ENCODE results near the gene FAU. TPM values are rescaled to one million over a fixed set of nuclear protein-coding genes. Genes with fewer than 3 reads are reported as not detected.

FAU gene
- polyA plus RNA-seq, 1 donor from 2014 or later, result 1,422 TPM

DNA sequence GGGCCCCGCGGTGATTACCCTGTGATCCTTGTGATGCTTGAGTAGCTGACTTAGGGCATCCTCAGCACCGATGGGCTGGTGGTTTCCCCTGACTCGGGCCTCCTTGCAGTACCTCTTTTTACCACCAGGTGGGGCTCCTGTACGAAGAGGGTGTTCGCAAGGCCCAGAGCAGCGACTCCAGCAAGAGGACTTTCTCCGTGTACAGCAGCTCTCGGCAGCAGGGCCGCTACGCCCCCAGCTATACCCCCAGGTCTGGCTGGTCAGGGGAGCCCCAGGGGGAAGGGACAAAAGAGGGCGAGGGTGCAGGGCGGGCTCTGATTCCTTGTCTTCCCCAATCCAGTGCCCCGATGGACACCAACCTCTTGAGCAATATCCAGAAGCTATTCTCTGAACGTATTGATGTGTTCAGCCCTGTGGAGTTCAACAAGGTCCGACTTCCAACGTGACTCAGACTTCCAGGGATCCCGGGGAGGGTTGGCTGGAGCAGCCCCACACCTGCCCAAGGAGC, 11.5 kb downstream of the FAU start:
- peak overlapping the region; percentile 94 to 97 (median 94) for H3K27ac Mint-ChIP-seq
- no peaks in the 10 kb centered on the region for H3K9me3 Mint-ChIP-seq
- peaks cover 16 to 27% (median 21%) of the 10 kb centered on the region in 3 donors for H3K4me1 Mint-ChIP-seq
- H3K36me3 Mint-ChIP-seq, result peaks cover 3% of the 10 kb centered on the region
- no peaks in the 10 kb centered on the region for H3K27me3 Mint-ChIP-seq
- peak overlapping the region in 3 of 4 donors; percentile 60 to 86 (median 68) for H3K4me3 Mint-ChIP-seq

DNA sequence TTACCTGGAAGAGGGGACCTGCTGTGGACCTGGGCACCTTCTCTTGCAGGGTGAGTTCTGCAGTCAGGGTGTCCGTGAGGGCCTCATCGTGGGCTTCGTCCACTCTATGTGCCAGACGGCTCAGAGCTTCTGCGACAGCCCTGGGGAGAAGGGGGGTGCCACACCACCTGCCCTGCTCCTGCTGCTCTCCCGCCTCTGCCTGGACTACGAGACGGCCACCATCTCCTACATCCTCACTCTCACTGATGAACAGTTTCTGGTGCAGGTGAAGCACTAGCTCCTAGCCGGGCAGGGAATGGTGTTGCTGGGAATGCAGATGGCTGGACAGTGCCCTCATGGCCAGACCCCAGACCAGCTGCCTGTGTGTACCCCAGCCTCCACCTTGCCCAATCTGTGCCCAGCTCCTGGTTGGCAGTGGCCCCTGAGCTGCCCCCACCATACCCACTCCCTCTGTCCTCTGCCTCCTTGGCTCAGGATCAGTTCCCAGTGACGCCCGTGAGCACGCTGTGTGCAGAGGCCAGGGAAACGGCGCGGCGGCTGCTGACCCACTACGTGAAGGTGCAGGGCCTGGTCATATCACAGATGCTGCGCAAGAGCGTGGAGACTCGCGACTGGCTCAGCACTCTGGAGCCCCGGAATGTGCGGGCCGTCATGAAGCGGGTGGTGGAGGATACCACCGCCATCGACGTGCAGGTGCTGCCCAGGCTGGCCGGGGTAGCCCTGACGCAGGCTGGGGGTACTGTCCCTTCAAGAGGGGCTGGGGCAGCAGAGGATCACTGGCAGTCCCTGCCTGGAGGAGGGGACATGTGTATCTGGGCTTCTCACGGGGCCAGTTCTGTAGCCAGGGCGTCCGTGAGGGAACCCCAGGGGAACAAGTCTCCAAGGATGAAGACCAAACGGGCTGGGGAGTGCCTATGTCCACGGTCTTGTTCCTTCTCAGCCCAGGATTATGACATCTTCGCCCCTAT, 12.4 kb downstream of the FAU start:
- Mint-ChIP-seq H3K27ac (peak overlapping the region in 1 of 3 donors; percentile 97), H3K36me3 (peaks cover 3% of the 10 kb centered on the region), H3K4me1 (peaks cover 16 to 29% (median 21%) of the 10 kb centered on the region in 3 donors), H3K9me3 (no peaks in the 10 kb centered on the region), H3K27me3 (no peaks in the 10 kb centered on the region), H3K4me3 (peak overlapping the region in 1 of 4 donors; percentile 86)

DNA sequence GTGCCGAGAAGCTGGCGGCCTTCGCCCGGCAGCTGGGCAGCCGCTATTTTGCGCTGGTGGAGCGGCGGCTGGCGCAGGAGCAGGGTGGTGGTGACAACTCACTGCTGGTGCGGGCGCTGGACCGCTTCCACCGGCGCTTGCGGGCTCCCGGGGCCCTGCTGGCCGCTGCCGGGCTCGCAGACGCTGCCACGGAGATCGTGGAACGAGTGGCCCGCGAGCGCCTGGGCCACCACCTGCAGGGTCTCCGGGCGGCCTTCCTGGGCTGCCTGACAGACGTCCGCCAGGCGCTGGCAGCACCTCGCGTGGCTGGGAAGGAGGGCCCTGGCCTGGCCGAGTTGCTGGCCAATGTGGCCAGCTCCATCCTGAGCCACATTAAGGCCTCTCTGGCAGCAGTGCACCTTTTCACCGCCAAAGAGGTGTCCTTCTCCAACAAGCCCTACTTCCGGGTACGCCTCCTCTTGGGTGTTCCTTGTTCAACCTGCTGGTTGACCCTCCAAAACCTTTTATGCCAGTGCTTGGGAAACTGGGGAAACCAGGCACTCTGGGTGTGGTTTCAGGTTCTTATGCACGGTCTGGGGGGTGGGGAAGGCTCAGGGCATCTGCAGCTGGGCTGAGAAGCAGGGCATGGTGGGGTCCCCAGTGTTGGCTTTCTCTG, 13.3 kb downstream of the FAU start:
- H3K4me1 Mint-ChIP-seq, result peaks cover 17 to 28% (median 17%) of the 10 kb centered on the region in 3 donors
- no peaks in the 10 kb centered on the region for H3K9me3 Mint-ChIP-seq
- H3K36me3 Mint-ChIP-seq, result peaks cover 3% of the 10 kb centered on the region
- no peaks in the 10 kb centered on the region for H3K27me3 Mint-ChIP-seq
- H3K4me3 Mint-ChIP-seq, result no peak overlapping the region
- H3K27ac Mint-ChIP-seq, result no peak overlapping the region

DNA sequence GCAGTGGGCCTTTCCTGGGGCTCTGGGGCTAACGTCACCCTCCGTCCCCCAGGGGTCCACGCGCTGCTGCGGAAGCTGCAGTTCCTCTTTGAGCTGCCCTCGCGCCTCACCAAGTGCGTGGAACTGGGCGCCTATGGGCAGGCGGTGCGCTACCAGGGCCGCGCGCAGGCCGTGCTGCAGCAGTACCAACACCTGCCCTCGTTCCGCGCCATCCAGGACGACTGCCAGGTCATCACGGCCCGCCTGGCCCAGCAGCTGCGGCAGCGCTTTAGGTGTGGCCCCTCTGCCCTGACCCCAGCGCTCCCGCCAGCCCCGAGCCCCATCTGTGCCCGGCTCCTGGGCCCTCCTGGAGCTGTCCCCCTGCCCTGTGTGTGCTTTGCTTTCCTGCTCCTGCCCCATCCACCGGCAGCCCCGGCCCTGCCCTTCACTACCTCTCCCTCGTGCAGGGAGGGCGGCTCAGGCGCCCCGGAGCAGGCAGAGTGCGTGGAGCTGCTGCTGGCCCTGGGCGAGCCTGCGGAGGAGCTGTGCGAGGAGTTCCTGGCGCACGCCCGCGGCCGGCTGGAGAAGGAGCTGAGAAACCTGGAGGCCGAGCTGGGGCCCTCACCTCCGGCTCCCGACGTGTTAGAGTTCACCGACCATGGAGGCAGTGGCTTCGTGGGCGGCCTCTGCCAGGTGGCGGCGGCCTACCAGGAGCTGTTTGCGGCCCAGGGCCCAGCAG, 14.0 kb downstream of the FAU start:
- H3K36me3 Mint-ChIP-seq, result peaks cover 3% of the 10 kb centered on the region
- H3K4me1 Mint-ChIP-seq, result peaks cover 11 to 24% (median 18%) of the 10 kb centered on the region in 3 donors
- no peak overlapping the region for H3K4me3 Mint-ChIP-seq
- H3K27ac Mint-ChIP-seq, result no peak overlapping the region
- H3K9me3 Mint-ChIP-seq, result no peaks in the 10 kb centered on the region
- H3K27me3 Mint-ChIP-seq, result no peaks in the 10 kb centered on the region

DNA sequence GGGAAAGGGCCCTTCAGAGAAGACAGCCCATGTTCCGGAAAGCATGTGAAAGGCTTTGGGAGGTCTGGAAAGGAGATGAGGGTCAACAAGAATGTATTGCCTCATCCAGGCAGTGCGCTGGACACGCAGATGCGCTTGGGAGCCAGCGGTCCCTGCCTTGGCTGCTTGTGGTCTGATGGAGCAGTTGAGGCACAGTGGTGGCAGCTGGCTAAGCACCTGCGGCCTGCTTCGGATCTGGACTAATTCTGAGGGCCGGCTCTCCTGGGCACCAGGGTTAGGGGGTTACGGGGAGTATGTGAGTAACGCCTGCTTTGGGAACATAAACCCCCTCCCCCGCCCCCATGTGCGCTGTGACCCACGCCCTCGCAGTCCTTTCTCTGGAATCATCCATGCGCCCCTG, 14.9 kb downstream of the FAU start:
- H3K27ac Mint-ChIP-seq, result no peak overlapping the region
- H3K36me3 Mint-ChIP-seq, result peaks cover 3% of the 10 kb centered on the region
- H3K4me3 Mint-ChIP-seq, result no peak overlapping the region
- H3K9me3 Mint-ChIP-seq, result no peaks in the 10 kb centered on the region
- no peaks in the 10 kb centered on the region for H3K27me3 Mint-ChIP-seq
- H3K4me1 Mint-ChIP-seq, result peaks cover 11 to 24% (median 18%) of the 10 kb centered on the region in 3 donors

GRCh38 chr11:65104628-65105027, 17.3 kb downstream of the FAU start:
- no peaks in the 10 kb centered on the region for H3K27me3 Mint-ChIP-seq
- no peaks in the 10 kb centered on the region for H3K9me3 Mint-ChIP-seq
- H3K4me1 Mint-ChIP-seq, result peaks cover 2 to 12% (median 8%) of the 10 kb centered on the region in 3 donors
- peaks cover 3% of the 10 kb centered on the region for H3K36me3 Mint-ChIP-seq
- no peak overlapping the region for H3K27ac Mint-ChIP-seq
- no peak overlapping the region for H3K4me3 Mint-ChIP-seq

DNA sequence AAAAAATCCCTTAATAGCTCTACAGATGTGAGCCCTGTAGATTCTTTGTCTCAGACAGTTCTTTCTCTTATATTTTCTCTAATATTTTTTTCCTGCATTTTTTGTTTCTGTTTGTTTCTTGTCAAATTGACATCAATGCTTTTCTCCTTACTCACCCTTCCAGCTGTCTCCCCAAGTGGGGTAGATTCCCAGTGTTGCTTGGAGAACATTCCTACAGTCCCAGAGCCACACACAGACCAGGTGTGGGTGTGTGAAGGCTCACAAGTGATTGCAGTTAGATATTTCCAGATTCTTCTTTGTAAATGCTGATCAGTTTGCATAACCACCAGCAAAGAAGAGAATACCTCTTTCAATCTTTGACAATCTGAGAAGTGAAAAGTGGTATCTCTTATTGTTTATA, 18.5 kb downstream of the FAU start:
- Mint-ChIP-seq H3K9me3 (no peaks in the 10 kb centered on the region), H3K27ac (peak overlapping the region in 1 of 3 donors; percentile 23), H3K4me3 (peak overlapping the region in 1 of 4 donors; percentile 37), H3K4me1 (peaks cover 2 to 15% (median 8%) of the 10 kb centered on the region in 3 donors), H3K36me3 (peaks cover 3% of the 10 kb centered on the region), H3K27me3 (no peaks in the 10 kb centered on the region)

GRCh38 chr11:65102142-65103095, 19.5 kb downstream of the FAU start:
- H3K36me3 Mint-ChIP-seq, result peaks cover 3% of the 10 kb centered on the region
- peaks cover 2 to 17% (median 8%) of the 10 kb centered on the region in 3 donors for H3K4me1 Mint-ChIP-seq
- no peak overlapping the region for H3K27ac Mint-ChIP-seq

GRCh38 chr11:65100674-65101350, 21.1 kb downstream of the FAU start:
- H3K9me3 Mint-ChIP-seq, result no peaks in the 10 kb centered on the region
- no peak overlapping the region for H3K27ac Mint-ChIP-seq
- no peaks in the 10 kb centered on the region for H3K36me3 Mint-ChIP-seq
- H3K4me1 Mint-ChIP-seq, result peaks cover 4 to 20% (median 19%) of the 10 kb centered on the region in 3 donors
- H3K4me3 Mint-ChIP-seq, result no peak overlapping the region
- no peaks in the 10 kb centered on the region for H3K27me3 Mint-ChIP-seq

More at GRCh38 chr11:65102142-65103095, 19.5 kb downstream of the FAU start:
- H3K4me3 Mint-ChIP-seq, result peak overlapping the region in 1 of 4 donors; percentile 37
- no peaks in the 10 kb centered on the region for H3K27me3 Mint-ChIP-seq
- H3K9me3 Mint-ChIP-seq, result no peaks in the 10 kb centered on the region

DNA sequence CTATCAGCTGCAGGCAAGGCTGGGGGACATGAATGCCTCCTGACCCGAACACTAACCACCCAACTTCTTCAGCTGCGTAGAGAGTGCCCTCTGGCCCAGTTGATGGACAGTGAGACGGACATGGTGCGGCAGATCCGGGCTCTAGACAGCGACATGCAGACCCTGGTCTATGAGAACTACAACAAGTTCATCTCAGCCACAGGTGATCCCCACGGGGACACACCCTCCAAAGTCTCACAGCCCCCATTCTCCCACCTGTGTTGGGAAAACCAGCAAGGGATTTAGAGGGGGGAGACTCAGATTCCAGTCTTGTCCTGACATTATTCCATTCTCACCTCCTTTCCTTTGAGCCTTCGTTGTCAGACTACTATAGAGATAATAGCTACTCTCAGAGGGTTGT, 25.0 kb downstream of the FAU start:
- H3K27me3 Mint-ChIP-seq, result no peaks in the 10 kb centered on the region
- peak overlapping the region; percentile 23 to 99 (median 94) for H3K27ac Mint-ChIP-seq
- H3K36me3 Mint-ChIP-seq, result no peaks in the 10 kb centered on the region
- H3K4me3 Mint-ChIP-seq, result peak overlapping the region; percentile 93 to 99 (median 96)
- H3K9me3 Mint-ChIP-seq, result no peaks in the 10 kb centered on the region
- peaks cover 8 to 18% (median 15%) of the 10 kb centered on the region in 3 donors for H3K4me1 Mint-ChIP-seq

DNA sequence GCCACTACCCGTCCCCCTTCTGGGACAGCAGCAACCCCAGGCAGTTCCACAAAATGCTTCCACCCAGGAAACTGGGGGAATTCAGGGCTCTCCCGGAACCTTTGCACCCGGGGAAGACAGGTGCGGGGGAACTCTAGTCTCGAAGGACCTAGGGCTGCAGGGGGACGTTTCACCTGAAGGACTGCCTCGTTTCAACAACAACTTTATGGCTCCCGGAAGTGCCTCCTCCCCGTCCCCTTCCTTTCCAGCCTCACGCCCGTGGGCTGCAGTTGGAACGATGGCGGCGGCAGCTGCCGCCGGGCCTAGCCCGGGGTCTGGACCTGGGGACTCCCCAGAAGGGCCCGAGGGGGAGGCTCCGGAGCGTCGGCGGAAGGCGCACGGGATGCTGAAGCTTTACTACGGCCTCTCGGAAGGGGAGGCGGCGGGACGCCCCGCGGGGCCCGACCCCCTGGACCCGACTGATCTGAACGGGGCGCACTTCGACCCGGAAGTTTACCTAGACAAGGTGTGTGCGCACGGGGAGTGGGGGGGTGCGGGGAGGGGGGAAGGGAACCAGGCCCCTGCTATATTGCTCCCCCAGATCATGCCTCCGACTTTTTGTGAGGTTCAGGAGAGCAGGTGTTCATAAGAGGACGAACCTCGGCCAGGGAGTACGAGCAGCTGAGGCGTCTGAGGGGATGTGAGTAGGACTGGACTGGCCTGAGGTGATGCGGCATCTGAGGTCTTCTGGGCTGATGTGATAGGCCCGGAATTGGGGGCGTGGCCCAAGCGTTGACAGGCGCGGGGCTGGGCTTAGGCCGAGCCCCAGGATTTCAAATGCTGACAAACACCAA, 25.7 kb downstream of the FAU start, which contains the start of gene VPS51:
Gene VPS51, plus strand, starts transcription at position 241 of the 833 bp plus-strand sequence. Its CDS starts 37 bp downstream, at position 278.
- Mint-ChIP-seq H3K36me3 (no peaks in the 10 kb centered on the region), H3K27ac (peak within 1 kb of the TSS; percentile 94 to 99 (median 96)), H3K4me1 (peaks cover 8 to 18% (median 15%) of the 10 kb centered on the region in 3 donors), H3K9me3 (no peaks in the 10 kb centered on the region), H3K4me3 (peak within 1 kb of the TSS; percentile 93 to 99 (median 96)), H3K27me3 (no peaks in the 10 kb centered on the region)

DNA sequence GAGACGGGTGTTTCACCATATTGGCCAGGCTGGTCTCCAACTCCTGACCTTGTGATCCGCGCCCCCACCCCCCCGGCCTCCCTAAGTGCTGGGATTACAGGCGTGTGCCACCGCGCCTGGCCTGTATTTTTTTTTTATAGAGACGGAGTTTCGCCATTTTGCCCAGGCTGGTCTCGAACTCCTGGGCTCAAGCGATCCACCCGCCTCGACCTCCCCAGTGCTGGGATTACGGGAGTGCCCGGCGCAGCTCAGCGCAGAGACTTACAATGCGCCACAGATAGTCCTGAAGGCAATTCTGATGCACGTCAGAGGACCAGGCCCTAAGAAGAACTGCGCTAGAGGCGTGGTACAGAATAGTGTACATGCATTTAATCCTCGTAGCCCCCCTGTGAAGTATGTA, 26.5 kb downstream of the FAU start:
- Mint-ChIP-seq H3K36me3 (no peaks in the 10 kb centered on the region), H3K9me3 (no peaks in the 10 kb centered on the region), H3K4me1 (peaks cover 8 to 18% (median 15%) of the 10 kb centered on the region in 3 donors), H3K27ac (peak overlapping the region; percentile 94 to 99 (median 96)), H3K4me3 (peak overlapping the region; percentile 93 to 99 (median 96)), H3K27me3 (no peaks in the 10 kb centered on the region)
